Measurements from ENCODE around the gene PCARE.

- no peak for TF ChIP-seq CTCF (conservative IDR thresholded peaks at IDR 0.05; ENCODE audit: low read depth in 2 of 2)
- no peak for TF ChIP-seq POLR2AphosphoS5 (IDR thresholded peaks at IDR 0.05; ENCODE audit: low read depth)
- TF ChIP-seq EZH2 (IDR thresholded peaks at IDR 0.05; ENCODE audit: low read depth, unreplicated experiment), result no peak
- no peak for TF ChIP-seq EZH2phosphoT487 (IDR thresholded peaks at IDR 0.05; ENCODE audit: unreplicated experiment)
- TF ChIP-seq REST (IDR thresholded peaks at IDR 0.05; ENCODE audit: unreplicated experiment), result no peak
- no peak for TF ChIP-seq CREB1 (CRISPR knock-in tag; IDR thresholded peaks at IDR 0.05; ENCODE audit: low read depth)
- TF ChIP-seq JUNB (IDR thresholded peaks at IDR 0.05; ENCODE audit: unreplicated experiment), result no peak
- no peak for TF ChIP-seq ZNF114 (CRISPR knock-in tag; IDR thresholded peaks at IDR 0.05)
- no peak for TF ChIP-seq ZNF331 (CRISPR knock-in tag; IDR thresholded peaks at IDR 0.05; ENCODE audit: low read depth)
- TF ChIP-seq, protein P1, sequence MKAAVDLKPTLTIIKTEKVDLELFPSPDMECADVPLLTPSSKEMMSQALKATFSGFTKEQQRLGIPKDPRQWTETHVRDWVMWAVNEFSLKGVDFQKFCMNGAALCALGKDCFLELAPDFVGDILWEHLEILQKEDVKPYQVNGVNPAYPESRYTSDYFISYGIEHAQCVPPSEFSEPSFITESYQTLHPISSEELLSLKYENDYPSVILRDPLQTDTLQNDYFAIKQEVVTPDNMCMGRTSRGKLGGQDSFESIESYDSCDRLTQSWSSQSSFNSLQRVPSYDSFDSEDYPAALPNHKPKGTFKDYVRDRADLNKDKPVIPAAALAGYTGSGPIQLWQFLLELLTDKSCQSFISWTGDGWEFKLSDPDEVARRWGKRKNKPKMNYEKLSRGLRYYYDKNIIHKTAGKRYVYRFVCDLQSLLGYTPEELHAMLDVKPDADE (IDR thresholded peaks at IDR 0.05), result no peak
- TF ChIP-seq NANOG (IDR thresholded peaks at IDR 0.05; ENCODE audit: borderline replicate concordance), result no peak
- TF ChIP-seq STAT1 (IDR thresholded peaks at IDR 0.05; ENCODE audit: unreplicated experiment), result no peak
- no peak for TF ChIP-seq ZNF462 (CRISPR knock-in tag; IDR thresholded peaks at IDR 0.05)
Measured at GRCh38 chr2:29110916-29111535, 36.7 kb upstream of the PCARE start.
